Measurements from ENCODE around the gene CLN6.
"Not testable (repeated sequence)": the region's sequence is repeated elsewhere in the genome, so short reads cannot be mapped to it uniquely, and the experiment has no call there.

The CLN6 gene

DNA sequence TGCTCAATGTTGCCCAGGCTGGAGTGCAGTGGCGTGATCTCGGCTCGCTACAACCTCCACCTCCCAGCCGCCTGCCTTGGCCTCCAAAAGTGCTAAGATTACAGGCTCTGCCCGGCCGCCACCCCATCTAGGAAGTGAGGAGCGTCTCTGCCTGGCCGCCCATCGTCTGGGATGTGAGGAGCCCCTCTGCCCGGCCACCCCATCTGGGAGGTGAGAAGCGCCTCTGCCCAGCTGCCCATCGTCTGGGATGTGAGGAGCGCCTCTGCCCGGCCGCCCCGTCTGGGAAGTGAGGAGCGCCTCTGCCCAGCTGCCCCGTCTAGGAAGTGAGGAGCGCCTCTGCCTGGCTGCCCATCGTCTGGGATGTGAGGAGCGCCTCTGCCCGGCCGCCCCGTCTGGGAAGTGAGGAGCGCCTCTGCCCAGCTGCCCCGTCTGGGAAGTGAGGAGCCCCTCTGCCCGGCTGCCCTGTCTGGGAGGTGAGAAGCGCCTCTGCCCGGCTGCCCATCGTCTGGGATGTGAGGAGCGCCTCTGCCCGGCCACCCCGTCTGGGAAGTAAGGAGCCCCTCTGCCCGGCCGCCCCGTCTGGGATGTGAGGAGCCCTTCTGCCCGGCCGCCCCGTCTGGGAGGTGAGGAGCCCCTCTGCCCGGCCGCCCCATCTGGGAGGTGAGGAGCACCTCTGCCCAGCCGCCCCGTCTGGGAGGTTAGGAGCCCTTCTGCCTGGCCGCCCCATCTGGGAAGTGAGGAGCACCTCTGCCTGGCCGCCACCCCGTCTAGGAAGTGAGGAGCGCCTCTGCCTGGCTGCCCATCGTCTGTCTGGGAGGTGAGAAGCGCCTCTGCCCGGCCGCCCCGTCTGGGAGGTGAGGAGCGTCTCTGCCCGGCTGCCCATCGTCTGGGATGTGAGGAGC, 7.7 kb downstream of the CLN6 start:
- DNase-seq, result not testable (repeated sequence)

GRCh38 chr15:68220967-68221366, 8.6 kb downstream of the CLN6 start:
- DNase-seq, result no peak

- no peak for DNase-seq
These were observed 9.0 kb downstream of the CLN6 start for GRCh38 chr15:68220489-68220888.

- DNase-seq, result no peak
These were observed 10.4 kb downstream of the CLN6 start for GRCh38 chr15:68218847-68219798.

DNA sequence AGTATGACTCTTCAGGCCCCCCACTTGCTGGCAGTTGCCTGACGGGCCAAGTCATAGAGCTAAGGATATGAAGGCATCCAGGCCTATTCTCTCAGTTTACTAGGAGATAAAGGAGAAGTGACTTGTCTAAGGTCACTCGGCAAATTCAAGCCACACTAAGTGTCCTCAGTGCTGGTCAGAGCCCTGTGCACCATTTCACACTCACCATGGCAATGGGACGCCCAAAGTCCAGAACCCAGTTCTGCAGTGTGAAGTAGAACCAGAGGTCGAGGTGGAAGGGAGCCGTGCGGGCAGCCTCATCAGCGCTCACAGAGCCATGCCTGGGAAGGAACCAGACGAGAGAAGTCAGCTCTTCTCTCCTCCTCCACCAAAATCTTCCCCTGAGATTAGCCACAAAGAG, 11.2 kb downstream of the CLN6 start:
- no peak for DNase-seq

- DNase-seq, result no peak
These were observed 12.2 kb downstream of the CLN6 start for GRCh38 chr15:68217341-68217740.

GRCh38 chr15:68214838-68215254, 14.7 kb downstream of the CLN6 start:
- no peak for DNase-seq

GRCh38 chr15:68213991-68214837, 15.3 kb downstream of the CLN6 start:
- DNase-seq, result no peak

DNA sequence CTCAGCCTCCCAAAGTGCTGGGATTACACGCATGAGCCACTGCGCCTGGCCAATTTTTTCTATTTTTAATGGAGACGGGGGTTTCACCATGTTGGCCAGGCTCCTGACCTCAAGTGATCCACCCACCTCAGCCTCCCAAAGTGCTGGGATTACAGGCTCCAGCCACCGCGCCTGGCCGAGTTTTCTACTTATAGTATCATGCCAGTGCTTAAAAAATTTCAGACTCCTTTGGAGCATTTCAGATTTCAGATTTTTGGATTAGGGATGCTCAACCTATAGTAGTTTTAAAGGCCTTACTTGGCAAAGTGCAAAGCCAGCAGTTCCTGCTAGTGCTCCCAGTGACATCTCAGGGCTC, 16.1 kb downstream of the CLN6 start:
- DNase-seq, result not testable (repeated sequence)

DNA sequence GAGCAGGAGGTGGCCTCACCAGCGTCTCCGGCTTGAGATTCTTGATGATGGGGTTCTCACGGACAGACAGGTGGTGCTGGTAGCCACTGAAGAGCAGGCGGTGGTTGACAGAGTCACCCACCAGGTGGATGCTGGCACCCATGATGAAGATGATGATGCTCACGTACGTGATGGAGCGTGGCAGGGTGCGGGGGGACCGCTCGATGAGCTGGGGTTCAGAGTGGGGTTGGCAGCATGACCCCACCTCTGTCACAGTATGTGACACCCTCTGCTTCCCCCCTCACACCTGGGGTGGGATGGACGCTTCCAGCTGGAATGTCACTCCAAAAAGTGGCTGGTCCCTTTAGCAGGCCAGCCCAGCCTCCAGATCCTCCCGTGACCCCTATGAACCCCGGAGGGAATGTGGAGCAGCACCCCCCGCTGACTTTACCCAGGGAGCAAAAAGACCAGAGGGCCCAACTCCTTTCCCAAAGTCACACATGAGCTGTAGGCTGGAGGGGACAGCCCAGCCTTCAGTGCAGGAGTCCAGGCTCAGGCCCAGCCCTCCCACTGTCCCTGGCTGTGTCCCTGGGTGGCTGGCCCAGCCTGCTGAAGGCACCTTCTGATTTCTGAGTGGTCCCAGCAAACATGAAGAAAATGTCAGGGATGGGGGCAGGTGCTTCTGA, 17.7 kb downstream of the CLN6 start:
- DNase-seq, result no peak

- peak; percentile 27 to 50 for DNase-seq
These were observed 18.5 kb downstream of the CLN6 start for GRCh38 chr15:68210821-68211655.

GRCh38 chr15:68210409-68210756, 19.1 kb downstream of the CLN6 start:
- DNase-seq, result no peak

DNA sequence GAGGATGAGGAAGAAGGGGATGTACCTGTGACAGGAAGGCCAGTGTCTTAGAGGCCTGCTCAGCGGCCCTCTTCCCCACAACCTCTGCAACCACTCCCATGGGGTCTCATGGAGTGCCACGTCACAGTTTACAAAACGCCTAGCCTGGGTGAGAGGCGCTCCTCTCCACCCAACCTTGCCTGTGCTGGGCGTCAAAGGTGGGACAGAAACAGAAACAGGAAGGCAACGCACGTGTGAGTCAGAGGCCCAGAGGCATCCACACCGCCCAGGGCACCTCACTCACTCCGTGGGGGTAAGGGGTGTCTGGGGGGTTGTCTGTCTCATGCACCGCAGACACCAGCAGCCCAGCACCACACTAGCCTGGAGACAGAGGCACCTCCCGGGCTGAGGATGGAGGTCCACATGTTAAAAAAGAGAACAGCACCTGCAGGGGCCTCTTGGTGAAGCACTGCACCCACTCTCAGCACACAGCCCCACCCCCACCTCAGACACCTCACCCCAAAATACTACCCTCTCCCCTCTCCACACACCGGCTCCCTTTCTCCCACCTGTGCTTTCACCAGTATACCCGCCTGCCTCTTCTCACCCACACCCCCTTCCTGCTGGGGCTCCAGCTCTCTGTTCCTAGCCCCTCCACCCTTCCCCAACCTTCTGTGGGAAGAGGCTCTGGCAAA, 19.7 kb downstream of the CLN6 start:
- peak; percentile 26 to 63 for DNase-seq

- DNase-seq, result no peak
These were observed 20.3 kb downstream of the CLN6 start for GRCh38 chr15:68209272-68209671.

DNA sequence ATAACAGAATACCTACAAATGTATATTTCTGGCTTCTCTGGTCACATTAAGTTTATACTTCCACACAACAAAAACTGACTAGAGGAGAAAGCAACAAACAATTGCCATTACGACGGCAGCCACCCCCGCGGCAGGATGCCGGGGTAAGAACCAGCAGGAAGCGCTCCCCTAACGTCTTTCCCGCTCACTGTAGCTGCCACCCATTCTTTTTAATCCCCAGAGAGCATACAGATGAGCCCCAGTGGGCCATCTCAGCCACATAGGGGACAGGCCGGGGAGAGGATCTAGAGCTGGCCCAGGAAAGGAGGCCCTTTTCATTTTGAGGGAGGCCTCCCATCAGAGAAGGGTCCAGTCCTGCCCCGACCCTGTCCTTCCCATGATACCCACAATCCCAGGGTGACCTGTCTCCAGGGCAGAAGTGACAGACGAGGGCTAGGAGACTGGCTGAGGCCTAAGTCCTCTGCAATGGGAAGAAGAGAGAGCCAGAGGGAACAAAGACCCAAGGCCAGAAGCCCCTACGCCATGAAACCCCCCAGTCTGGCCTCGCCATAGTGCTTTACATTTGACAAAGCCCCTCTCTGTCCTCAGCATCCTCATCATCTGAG, 20.8 kb downstream of the CLN6 start:
- peak in 1 of 2 experiments; percentile 24 for DNase-seq

GRCh38 chr15:68208136-68208535, 21.4 kb downstream of the CLN6 start:
- no peak for DNase-seq

- no peak for DNase-seq
These were observed 22.2 kb downstream of the CLN6 start for GRCh38 chr15:68207176-68207935.

- DNase-seq, result no peak
These were observed 22.8 kb downstream of the CLN6 start for GRCh38 chr15:68206711-68207151.

GRCh38 chr15:68205954-68206539, 23.5 kb downstream of the CLN6 start:
- DNase-seq, result no peak
